HK-2 (cell line): Measurements from ENCODE around the gene AQP5.

ENCODE experiments used
- DNase-seq: peaks from one replicate; pipeline ENCODE4 v3.0.0-alpha.2; 2018; ENCODE audit not compliant: unreplicated experiment

The AQP5 gene

GRCh38 chr12:49964849-49965624, 3.4 kb downstream of the AQP5 start:
- DNase-seq, result no peak

GRCh38 chr12:49965836-49966235, 4.2 kb downstream of the AQP5 start:
- DNase-seq, result no peak

GRCh38 chr12:49966511-49967041, 4.9 kb downstream of the AQP5 start:
- DNase-seq, result no peak

GRCh38 chr12:49967042-49967776, 5.5 kb downstream of the AQP5 start:
- DNase-seq, result peak; percentile 94

GRCh38 chr12:49967777-49968250, 6.1 kb downstream of the AQP5 start:
- DNase-seq, result no peak

GRCh38 chr12:49968471-49968870, 6.8 kb downstream of the AQP5 start:
- DNase-seq, result no peak

GRCh38 chr12:49969027-49969426, 7.4 kb downstream of the AQP5 start:
- DNase-seq, result no peak

- no peak for DNase-seq
These were observed 8.2 kb downstream of the AQP5 start for GRCh38 chr12:49969651-49970429.

- DNase-seq, result no peak
These were observed 9.0 kb downstream of the AQP5 start for GRCh38 chr12:49970658-49971057.

GRCh38 chr12:49971141-49971540, 9.5 kb downstream of the AQP5 start:
- no peak for DNase-seq

GRCh38 chr12:49972129-49972528, 10.5 kb downstream of the AQP5 start:
- DNase-seq, result no peak

- DNase-seq, result no peak
These were observed 11.1 kb downstream of the AQP5 start, which contains the start of gene AQP6 for GRCh38 chr12:49972641-49973360. AQP6 (plus strand) TSS chr12:49972947; CDS start chr12:49973174, 227 bp downstream.

- DNase-seq, result no peak
These were observed 11.7 kb downstream of the AQP5 start for GRCh38 chr12:49973361-49973830.

GRCh38 chr12:49974231-49974675, 12.6 kb downstream of the AQP5 start:
- DNase-seq, result no peak

- no peak for DNase-seq
These were observed 13.1 kb downstream of the AQP5 start for GRCh38 chr12:49974677-49975317.

GRCh38 chr12:49975318-49975761, 13.7 kb downstream of the AQP5 start:
- DNase-seq, result no peak

- DNase-seq, result no peak
These were observed 14.9 kb downstream of the AQP5 start for GRCh38 chr12:49976557-49976956.

GRCh38 chr12:49978125-49978524, 16.5 kb downstream of the AQP5 start:
- DNase-seq, result no peak

GRCh38 chr12:49979016-49979586, 17.4 kb downstream of the AQP5 start:
- DNase-seq, result no peak

- DNase-seq, result no peak
These were observed 18.1 kb downstream of the AQP5 start for GRCh38 chr12:49979791-49980190.
